ENCODE results near the gene RTL9. TPM values are rescaled to one million over a fixed set of nuclear protein-coding genes. Genes with fewer than 3 reads are reported as not detected.

Gene RTL9
- total RNA-seq, 6 experiments from 2014 or later = 0.09 to 0.29 (median 0.14) TPM; not detected in 2

DNA sequence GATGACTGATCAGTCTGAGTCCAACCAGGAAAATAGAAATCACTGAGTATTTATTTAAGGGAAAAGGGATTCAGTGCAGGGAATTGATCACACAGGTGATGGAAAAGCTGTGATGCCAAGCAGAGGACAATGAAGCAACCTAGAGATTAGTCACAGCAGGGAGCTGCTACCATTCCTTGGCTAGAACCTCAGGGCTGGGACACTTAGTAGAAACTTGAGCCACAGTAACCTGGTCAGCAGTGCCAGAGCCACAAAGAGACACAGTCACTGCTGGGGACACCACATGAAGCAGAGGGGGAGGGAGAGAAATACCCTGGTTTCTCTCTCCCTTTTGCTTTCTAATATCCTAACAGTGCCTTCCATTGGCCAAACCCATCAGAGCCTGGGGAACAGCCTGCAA lies 38.7 kb downstream of the RTL9 start:
- intact Hi-C loops (cut with DNase I) = no loop called here
- ATAC-seq = no peak
- no peaks in the 10 kb centered on the region for H3K9me3 ChIP-seq
- no peak overlapping the region for H3K27ac ChIP-seq
- no peak overlapping the region for H3K4me3 ChIP-seq
- peaks cover 0 to 5% of the 10 kb centered on the region in 2 donors for H3K27me3 ChIP-seq
- DNase-seq = no peak
- H3K36me3 ChIP-seq = no peaks in the 10 kb centered on the region
- no peaks in the 10 kb centered on the region for H3K4me1 ChIP-seq
- TF ChIP-seq, protein P1, sequence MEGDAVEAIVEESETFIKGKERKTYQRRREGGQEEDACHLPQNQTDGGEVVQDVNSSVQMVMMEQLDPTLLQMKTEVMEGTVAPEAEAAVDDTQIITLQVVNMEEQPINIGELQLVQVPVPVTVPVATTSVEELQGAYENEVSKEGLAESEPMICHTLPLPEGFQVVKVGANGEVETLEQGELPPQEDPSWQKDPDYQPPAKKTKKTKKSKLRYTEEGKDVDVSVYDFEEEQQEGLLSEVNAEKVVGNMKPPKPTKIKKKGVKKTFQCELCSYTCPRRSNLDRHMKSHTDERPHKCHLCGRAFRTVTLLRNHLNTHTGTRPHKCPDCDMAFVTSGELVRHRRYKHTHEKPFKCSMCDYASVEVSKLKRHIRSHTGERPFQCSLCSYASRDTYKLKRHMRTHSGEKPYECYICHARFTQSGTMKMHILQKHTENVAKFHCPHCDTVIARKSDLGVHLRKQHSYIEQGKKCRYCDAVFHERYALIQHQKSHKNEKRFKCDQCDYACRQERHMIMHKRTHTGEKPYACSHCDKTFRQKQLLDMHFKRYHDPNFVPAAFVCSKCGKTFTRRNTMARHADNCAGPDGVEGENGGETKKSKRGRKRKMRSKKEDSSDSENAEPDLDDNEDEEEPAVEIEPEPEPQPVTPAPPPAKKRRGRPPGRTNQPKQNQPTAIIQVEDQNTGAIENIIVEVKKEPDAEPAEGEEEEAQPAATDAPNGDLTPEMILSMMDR (IDR thresholded peaks at IDR 0.05) = no peak
- no peak for TF ChIP-seq POLR2A (IDR thresholded peaks at IDR 0.05)

DNA sequence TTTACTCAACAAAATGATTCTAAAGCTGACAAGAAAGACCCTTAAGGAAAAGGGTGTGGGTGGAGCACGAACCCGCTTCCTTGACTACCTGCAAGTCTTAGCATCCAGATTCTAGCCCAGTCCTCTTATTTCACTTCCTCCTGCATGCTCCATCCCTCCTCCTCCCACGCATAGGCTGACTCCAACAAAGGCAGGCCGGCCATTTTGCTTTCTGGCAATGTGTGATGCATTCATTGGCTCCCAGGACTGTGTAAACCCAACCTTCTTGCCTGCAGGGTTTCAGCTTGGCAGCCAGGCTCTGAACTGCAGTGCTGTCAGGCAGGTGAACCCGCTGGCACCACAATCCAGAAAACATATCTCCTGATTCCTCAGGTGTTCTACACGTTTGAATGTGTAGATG lies 39.3 kb downstream of the RTL9 start:
- Histone ChIP-seq H3K27ac (no peak overlapping the region), H3K27me3 (peaks cover 0 to 5% of the 10 kb centered on the region in 2 donors), H3K4me1 (no peaks in the 10 kb centered on the region), H3K36me3 (no peaks in the 10 kb centered on the region), H3K9me3 (no peaks in the 10 kb centered on the region), H3K4me3 (no peak overlapping the region)
- ATAC-seq (no peak), DNase-seq (no peak)
- whole genome bisulfite sequencing (ENCODE audit: insufficient coverage, low coverage, low lambda C conversion rate, missing lambda C conversion rate) = 47% methylated on average over 5 of the region's 6 CpGs
- intact Hi-C loops (cut with DNase I) = no loop called here
- TF ChIP-seq, protein P1 (IDR thresholded peaks at IDR 0.05) = no peak
- no peak for TF ChIP-seq POLR2A (IDR thresholded peaks at IDR 0.05)

DNA sequence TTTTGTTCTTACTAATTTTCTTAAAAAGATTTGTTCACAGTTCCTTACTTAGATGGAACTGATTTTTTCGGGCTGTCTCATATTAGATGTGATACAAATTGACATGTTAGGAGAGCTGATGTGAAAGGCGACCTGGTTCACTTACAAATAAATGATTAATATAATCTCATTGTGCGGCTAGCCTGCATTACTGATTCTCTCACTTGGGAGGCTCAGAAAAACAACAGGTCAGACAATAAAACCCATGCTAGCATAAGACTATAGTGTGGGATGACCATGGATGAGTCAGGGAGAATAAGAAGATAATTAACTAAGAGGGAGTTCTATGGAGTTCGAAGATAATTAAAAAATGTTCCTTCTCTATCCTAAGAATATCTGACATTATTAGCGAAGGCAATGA lies 40.8 kb downstream of the RTL9 start:
- Histone ChIP-seq H3K4me1 (no peaks in the 10 kb centered on the region), H3K36me3 (no peaks in the 10 kb centered on the region), H3K27ac (no peak overlapping the region), H3K27me3 (peaks cover 0 to 5% of the 10 kb centered on the region in 2 donors), H3K4me3 (no peak overlapping the region), H3K9me3 (no peaks in the 10 kb centered on the region)
- no peak for DNase-seq
- ATAC-seq = no peak
- intact Hi-C loops (cut with DNase I) = no loop called here
- WGBS (ENCODE audit: insufficient coverage, low coverage, low lambda C conversion rate, missing lambda C conversion rate) = 54% methylated on average over 5 of the region's 5 CpGs
- TF ChIP-seq POLR2A (IDR thresholded peaks at IDR 0.05) = no peak
- TF ChIP-seq, protein P1 (IDR thresholded peaks at IDR 0.05) = no peak

DNA sequence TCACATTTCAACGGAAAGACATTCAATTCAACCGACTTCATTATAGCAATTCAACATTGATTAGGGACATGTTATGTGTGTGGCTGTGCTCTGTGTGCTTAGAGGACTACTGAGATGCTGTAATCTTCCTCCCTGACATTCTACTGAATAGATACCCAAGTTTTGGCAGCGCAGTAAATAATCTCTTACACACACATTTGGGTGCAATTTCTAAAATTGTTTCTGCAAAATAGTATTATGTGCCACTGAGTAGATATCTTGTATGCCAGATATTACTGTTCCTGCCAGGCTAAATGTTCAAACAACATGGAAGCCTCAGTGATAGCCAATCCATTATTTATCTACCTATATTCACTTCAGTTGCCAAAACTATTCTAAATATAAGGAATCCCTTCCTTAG lies 41.3 kb downstream of the RTL9 start:
- no peaks in the 10 kb centered on the region for H3K9me3 ChIP-seq
- peaks cover 0 to 5% of the 10 kb centered on the region in 2 donors for H3K27me3 ChIP-seq
- intact Hi-C loops (cut with DNase I) = no loop called here
- TF ChIP-seq POLR2A (IDR thresholded peaks at IDR 0.05) = no peak
- TF ChIP-seq, protein P1 (IDR thresholded peaks at IDR 0.05) = no peak
- H3K27ac ChIP-seq = no peak overlapping the region
- ATAC-seq = no peak
- H3K4me1 ChIP-seq = no peaks in the 10 kb centered on the region
- H3K36me3 ChIP-seq = no peaks in the 10 kb centered on the region
- DNase-seq = no peak
- WGBS (ENCODE audit: insufficient coverage, low coverage, low lambda C conversion rate, missing lambda C conversion rate) = 48% methylated on average over 3 of the region's 3 CpGs
- H3K4me3 ChIP-seq = no peak overlapping the region

DNA sequence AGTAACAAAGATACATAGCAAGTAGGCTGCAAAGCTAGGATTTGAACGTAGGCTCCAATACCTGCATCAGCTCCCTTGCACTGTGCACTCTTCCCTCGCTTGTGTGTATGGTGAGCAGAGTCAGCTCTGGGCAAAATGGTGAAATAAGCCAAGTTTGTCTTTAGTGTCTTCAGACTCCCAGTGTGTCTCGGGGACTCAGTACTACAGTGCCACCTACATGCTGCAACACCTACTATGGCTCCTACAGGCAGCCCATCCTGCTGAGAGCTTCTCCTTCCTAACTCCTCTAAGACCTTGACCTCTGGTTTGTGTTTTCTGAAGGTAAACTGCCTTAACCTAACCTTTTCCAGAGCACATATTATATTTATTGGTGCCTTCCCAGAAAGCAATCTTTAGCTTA lies 42.5 kb downstream of the RTL9 start:
- intact Hi-C loops (cut with DNase I) = no loop called here
- H3K4me1 ChIP-seq = no peaks in the 10 kb centered on the region
- H3K4me3 ChIP-seq = no peak overlapping the region
- H3K36me3 ChIP-seq = no peaks in the 10 kb centered on the region
- WGBS (ENCODE audit: insufficient coverage, low coverage, low lambda C conversion rate, missing lambda C conversion rate) = 75% methylated on average over 3 of the region's 3 CpGs
- ATAC-seq (no peak), DNase-seq (no peak)
- no peak overlapping the region for H3K27ac ChIP-seq
- H3K27me3 ChIP-seq = peaks cover 0 to 5% of the 10 kb centered on the region in 2 donors
- TF ChIP-seq, protein P1 (IDR thresholded peaks at IDR 0.05) = no peak
- no peak for TF ChIP-seq POLR2A (IDR thresholded peaks at IDR 0.05)
- no peaks in the 10 kb centered on the region for H3K9me3 ChIP-seq
